GM12875 (cell line): ENCODE data around the gene NSD2.

Experiments used
- H3K4me3 ChIP-seq: one replicate; pipeline ENCODE4 v1.5.1; 2011; ENCODE audit warnings: low read depth, low read length, control low read depth
- TF ChIP-seq, protein P1 (sequence below): IDR thresholded peaks from 2 replicates; pipeline ENCODE4 v1.5.1; 2011; ENCODE audit warnings: low read depth, mild to moderate bottlenecking, control low read depth, inconsistent platforms, low read length, moderate library complexity, borderline replicate concordance; ENCODE audit not compliant: insufficient read depth

Gene NSD2

DNA sequence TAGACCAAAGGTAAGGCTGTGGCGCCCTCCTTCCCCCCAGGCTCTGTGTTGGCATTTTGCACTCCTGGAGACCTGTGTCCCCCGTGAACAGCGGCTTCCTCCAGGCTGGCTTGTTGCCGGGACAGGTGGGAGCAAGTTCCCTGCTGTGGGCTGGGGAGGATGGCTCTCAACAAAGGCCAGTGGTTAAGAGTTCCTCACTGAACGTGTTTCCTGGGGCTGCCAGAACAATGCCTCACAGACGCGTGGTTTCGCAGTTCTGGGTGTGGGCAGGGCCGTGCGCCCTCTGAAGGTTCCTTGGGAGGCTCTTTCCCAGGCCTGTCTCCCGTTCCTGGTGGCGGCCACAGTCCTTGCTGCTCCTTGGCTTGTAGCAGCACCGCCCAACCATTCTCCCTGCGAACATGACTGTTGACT, 104.2 kb downstream of the NSD2 start:
- TF ChIP-seq, protein P1, sequence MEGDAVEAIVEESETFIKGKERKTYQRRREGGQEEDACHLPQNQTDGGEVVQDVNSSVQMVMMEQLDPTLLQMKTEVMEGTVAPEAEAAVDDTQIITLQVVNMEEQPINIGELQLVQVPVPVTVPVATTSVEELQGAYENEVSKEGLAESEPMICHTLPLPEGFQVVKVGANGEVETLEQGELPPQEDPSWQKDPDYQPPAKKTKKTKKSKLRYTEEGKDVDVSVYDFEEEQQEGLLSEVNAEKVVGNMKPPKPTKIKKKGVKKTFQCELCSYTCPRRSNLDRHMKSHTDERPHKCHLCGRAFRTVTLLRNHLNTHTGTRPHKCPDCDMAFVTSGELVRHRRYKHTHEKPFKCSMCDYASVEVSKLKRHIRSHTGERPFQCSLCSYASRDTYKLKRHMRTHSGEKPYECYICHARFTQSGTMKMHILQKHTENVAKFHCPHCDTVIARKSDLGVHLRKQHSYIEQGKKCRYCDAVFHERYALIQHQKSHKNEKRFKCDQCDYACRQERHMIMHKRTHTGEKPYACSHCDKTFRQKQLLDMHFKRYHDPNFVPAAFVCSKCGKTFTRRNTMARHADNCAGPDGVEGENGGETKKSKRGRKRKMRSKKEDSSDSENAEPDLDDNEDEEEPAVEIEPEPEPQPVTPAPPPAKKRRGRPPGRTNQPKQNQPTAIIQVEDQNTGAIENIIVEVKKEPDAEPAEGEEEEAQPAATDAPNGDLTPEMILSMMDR: no peak
- no peak overlapping the region for H3K4me3 ChIP-seq

- TF ChIP-seq, protein P1: no peak
- no peak overlapping the region for H3K4me3 ChIP-seq
Measured at GRCh38 chr4:1975880-1976279, 104.7 kb downstream of the NSD2 start.

DNA sequence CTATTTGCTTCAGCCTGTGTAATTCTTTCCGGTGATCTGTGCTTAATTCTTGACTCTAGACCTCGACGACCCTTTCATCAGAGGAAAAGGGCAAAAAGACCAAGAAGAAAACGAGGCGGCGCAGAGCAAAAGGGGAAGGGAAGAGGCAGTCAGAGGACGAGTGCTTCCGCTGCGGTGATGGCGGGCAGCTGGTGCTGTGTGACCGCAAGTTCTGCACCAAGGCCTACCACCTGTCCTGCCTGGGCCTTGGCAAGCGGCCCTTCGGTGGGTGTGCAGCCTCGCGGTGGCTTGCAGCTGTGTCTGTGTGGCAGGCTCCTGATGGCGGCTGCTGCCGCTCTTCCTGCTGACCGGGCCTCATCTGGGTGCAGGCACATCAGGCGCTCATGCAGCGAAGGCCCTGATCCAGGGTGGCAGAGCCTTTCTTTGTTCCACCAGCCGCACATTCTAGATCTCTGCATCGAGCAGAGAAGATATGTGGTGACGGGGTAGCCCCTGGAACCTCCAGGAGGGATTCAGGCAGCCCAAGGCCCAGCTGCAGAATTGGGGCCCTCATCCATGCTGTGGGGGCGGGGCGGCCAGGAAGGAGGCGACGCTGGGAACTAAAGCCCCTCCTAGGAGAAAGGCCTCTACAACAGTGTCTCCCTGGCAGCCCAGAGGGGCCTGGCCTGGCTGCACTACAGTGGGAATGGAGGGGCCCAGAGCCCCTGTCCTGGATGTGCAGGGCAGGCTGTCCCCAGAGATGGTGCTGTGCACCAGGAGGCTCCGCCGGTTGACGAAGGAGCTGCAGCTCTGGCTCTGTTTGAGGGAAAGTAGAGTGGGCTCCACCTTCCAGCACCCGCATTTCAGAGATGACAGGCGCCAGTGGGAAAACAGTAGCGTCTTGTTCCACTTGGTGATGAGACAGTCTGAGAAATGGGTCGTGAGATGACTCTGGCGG, 105.5 kb downstream of the NSD2 start:
- TF ChIP-seq, protein P1: no peak
- H3K4me3 ChIP-seq: no peak overlapping the region

GRCh38 chr4:1978226-1978625, 107.0 kb downstream of the NSD2 start:
- TF ChIP-seq, protein P1: no peak
- H3K4me3 ChIP-seq: no peak overlapping the region

DNA sequence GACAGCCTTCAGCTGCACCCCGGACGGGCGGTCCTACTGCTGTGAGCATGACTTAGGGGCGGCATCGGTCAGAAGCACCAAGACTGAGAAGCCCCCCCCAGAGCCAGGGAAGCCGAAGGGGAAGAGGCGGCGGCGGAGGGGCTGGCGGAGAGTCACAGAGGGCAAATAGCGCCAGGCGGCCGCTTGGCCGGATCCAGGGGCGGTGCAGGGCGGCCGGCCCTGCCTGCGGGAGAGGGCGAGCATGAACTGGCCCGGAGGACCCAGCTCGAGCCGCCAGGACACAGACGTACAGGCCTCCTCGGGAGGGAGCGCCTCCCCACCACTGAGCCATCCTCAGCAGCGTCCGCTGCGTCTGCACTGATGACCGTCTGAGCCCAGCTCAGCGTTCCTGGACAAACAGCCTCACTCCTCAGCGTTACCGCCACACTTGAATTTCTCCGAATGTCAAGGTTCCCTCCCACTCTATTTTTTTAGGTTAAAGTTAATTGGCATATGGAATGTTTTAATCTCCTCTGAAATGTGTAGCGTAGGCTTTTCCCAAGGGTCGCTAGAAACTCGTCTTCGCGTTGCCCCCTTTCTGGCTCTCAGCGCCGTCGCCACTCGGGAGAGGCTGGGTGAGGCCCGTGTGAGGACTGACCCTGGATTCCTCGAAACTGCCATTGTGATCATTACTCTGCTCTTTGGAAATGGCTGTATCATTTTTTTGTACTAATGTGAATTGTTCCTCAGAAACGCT, 107.7 kb downstream of the NSD2 start:
- TF ChIP-seq, protein P1: no peak
- no peak overlapping the region for H3K4me3 ChIP-seq

DNA sequence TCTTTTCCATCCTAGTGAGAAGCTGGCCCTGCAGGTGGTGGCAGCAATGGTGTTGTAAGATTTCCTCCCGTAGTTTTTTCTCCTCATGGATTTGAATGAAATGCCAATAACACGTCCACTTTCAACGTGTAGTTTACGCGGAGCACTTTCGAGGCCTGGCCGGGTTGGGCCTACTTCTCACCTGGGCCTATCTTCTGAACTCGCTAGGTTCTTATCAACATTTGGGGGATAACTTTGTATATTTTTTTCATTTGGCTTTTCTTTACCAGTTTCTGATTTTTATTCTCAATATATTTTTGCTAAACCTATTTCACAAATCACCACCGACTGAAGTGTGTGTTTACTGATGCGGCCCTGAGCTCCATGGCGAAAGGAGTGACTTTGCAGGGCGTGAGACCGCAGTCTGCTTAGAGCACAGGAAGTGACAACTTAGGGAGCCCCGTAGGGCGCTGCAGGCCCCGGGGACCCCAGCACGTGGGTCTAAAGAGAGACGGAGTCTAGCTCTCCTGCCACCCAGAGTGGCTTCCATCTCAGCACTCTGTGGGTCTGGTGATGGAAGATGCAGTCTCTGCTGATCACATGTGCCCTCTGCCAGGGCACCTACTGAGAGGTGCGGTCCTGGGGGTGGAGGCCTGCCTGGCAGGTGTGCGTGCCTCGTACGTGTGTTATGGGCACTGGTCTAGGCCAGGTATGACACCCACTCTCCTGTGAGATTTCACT, 108.4 kb downstream of the NSD2 start:
- TF ChIP-seq, protein P1: no peak
- H3K4me3 ChIP-seq: no peak overlapping the region
